IgD-negative memory B cell (primary cell): ENCODE results near the gene IRS1. TPM values are rescaled to one million over a fixed set of nuclear protein-coding genes. Genes with fewer than 3 reads are reported as not detected.
"Not testable (repeated sequence)": the region's sequence is repeated elsewhere in the genome, so short reads cannot be mapped to it uniquely, and the experiment has no call there.

ENCODE experiments used
- H3K27ac Mint-ChIP-seq, 3 donors: one replicate each; pipeline ENCODE4 v1.8.0; 2020 to 2022; ENCODE audit warnings: mild to moderate bottlenecking in 3 of 3, mixed read lengths in 3 of 3, moderate library complexity in 1 of 3
- H3K27me3 Mint-ChIP-seq: one replicate; pipeline ENCODE4 v1.8.0; 2021; ENCODE audit warnings: mixed read lengths
- H3K36me3 Mint-ChIP-seq: one replicate; pipeline ENCODE4 v1.8.0; 2020; ENCODE audit warnings: mild to moderate bottlenecking, mixed read lengths
- H3K4me1 Mint-ChIP-seq, 3 donors: one replicate each; pipeline ENCODE4 v1.8.0; 2020 to 2022; ENCODE audit warnings: mixed read lengths in 3 of 3, mild to moderate bottlenecking in 1 of 3
- H3K4me3 Mint-ChIP-seq, 4 donors: one replicate each; pipeline ENCODE4 v1.8.0; 2020 to 2022; ENCODE audit warnings: mild to moderate bottlenecking in 4 of 4, mixed read lengths in 4 of 4, moderate library complexity in 3 of 4
- H3K9me3 Mint-ChIP-seq, 3 donors: one replicate each; pipeline ENCODE4 v1.8.0; 2020 to 2021; ENCODE audit warnings: mixed read lengths in 3 of 3, mild to moderate bottlenecking in 1 of 3
- polyA plus RNA-seq: library from polyadenylated mRNA; unstranded; fragments of 300-500 nt; fragmentation: Illumina TruSeq; gene quantifications from one replicate; pipeline ENCODE4 v1.2.3, GENCODE V29; 2021

Gene IRS1, protein sequence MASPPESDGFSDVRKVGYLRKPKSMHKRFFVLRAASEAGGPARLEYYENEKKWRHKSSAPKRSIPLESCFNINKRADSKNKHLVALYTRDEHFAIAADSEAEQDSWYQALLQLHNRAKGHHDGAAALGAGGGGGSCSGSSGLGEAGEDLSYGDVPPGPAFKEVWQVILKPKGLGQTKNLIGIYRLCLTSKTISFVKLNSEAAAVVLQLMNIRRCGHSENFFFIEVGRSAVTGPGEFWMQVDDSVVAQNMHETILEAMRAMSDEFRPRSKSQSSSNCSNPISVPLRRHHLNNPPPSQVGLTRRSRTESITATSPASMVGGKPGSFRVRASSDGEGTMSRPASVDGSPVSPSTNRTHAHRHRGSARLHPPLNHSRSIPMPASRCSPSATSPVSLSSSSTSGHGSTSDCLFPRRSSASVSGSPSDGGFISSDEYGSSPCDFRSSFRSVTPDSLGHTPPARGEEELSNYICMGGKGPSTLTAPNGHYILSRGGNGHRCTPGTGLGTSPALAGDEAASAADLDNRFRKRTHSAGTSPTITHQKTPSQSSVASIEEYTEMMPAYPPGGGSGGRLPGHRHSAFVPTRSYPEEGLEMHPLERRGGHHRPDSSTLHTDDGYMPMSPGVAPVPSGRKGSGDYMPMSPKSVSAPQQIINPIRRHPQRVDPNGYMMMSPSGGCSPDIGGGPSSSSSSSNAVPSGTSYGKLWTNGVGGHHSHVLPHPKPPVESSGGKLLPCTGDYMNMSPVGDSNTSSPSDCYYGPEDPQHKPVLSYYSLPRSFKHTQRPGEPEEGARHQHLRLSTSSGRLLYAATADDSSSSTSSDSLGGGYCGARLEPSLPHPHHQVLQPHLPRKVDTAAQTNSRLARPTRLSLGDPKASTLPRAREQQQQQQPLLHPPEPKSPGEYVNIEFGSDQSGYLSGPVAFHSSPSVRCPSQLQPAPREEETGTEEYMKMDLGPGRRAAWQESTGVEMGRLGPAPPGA (N-terminal part only)
- polyA plus RNA-seq = 0.21 TPM

- peaks cover 15 to 18% (median 18%) of the 10 kb centered on the region in 3 donors for H3K4me1 Mint-ChIP-seq
- H3K27ac Mint-ChIP-seq = peak within 1 kb of the TSS; percentile 76 to 94 (median 90)
- H3K27me3 Mint-ChIP-seq = peaks cover under 1% of the 10 kb centered on the region
- no peaks in the 10 kb centered on the region for H3K36me3 Mint-ChIP-seq
- peak within 1 kb of the TSS; percentile 88 to 97 (median 96) for H3K4me3 Mint-ChIP-seq
- no peaks in the 10 kb centered on the region for H3K9me3 Mint-ChIP-seq
Measured at GRCh38 chr2:226799211-226799975, at the start of gene IRS1. TSS of gene IRS1 (minus strand) at chr2:226799820. CDS start at chr2:226798738, 1,082 bp downstream.

- Mint-ChIP-seq H3K9me3 (no peaks in the 10 kb centered on the region), H3K36me3 (peaks cover 4% of the 10 kb centered on the region), H3K27ac (no peak overlapping the region), H3K4me3 (no peak overlapping the region), H3K4me1 (peaks cover 11 to 20% (median 15%) of the 10 kb centered on the region in 3 donors), H3K27me3 (no peaks in the 10 kb centered on the region)
Measured at GRCh38 chr2:226849349-226849748, 49.7 kb upstream of the IRS1 start.

GRCh38 chr2:226847511-226847910, 47.9 kb upstream of the IRS1 start:
- Mint-ChIP-seq H3K4me3 (no peak overlapping the region), H3K4me1 (peaks cover 27 to 36% (median 32%) of the 10 kb centered on the region in 3 donors), H3K27ac (no peak overlapping the region)

GRCh38 chr2:226847090-226847489, 47.5 kb upstream of the IRS1 start:
- peaks cover 0 to under 1% (median 0%) of the 10 kb centered on the region in 3 donors for H3K9me3 Mint-ChIP-seq
- H3K4me3 Mint-ChIP-seq = peak overlapping the region in 1 of 4 donors; percentile 35
- peaks cover 32 to 39% (median 36%) of the 10 kb centered on the region in 3 donors for H3K4me1 Mint-ChIP-seq
- no peaks in the 10 kb centered on the region for H3K27me3 Mint-ChIP-seq
- peaks cover 4% of the 10 kb centered on the region for H3K36me3 Mint-ChIP-seq
- peak overlapping the region in 2 of 3 donors; percentile 3 to 85 for H3K27ac Mint-ChIP-seq

More at GRCh38 chr2:226847511-226847910, 47.9 kb upstream of the IRS1 start:
- Mint-ChIP-seq H3K9me3 (no peaks in the 10 kb centered on the region), H3K27me3 (no peaks in the 10 kb centered on the region), H3K36me3 (peaks cover 6% of the 10 kb centered on the region)

DNA sequence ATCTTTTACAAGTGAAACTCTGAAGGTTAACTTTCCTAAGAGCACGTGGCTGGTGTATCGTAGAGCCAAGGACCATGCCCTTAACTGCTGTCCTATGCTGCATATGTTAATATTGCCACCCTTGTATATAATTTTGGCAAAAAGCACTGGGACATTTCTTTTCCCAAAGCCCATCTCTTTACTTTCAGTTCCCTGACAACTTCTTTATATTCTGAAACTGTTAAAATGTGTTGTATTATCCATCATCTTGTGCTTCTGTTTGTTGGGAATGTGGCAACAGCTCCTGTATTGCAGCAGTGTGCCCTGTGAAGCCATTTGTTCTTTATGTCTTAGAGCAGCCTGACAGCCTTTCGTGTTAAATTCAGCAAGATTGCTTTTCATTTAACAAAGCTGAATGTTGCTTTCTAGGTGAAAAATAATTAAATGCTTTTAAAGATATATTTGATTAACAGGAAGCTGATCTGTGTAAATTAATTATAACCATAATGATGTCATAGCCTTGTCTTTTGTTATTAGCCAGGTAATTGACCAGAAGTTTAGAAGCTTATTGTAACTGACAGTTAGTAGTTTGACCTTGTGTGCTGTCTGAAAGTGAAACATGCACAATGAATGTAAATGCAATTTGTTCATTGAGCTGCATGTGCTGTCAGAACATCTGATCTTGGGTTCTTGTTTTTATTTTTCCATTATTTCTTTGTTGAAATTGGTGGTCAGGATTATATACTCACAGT, 45.9 kb upstream of the IRS1 start:
- H3K36me3 Mint-ChIP-seq = peaks cover 4% of the 10 kb centered on the region
- peaks cover 0 to 2% (median 0%) of the 10 kb centered on the region in 3 donors for H3K9me3 Mint-ChIP-seq

DNA sequence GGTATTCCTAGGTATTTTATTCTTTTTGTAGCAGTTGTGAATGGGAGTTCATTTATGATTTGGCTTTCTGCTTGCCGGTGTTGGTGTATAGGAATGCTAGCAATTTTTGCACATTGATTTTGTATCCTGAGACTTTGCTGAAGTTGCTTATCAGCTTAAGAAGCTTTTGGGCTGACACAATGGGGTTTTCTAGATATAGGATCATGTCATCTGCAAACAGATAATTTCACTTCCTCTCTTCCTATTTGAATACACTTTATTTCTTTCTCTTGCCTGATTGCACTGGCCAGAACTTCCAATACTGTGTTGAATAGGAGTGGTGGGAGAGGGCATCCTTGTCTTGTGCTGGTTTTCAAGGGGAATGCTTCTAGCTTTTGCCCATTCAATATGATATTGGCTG, 43.4 kb upstream of the IRS1 start:
- H3K27me3 Mint-ChIP-seq, H3K9me3 Mint-ChIP-seq, H3K36me3 Mint-ChIP-seq: not testable (repeated sequence)
- Mint-ChIP-seq H3K27ac (peak overlapping the region; percentile 71 to 95 (median 87)), H3K4me3 (peak overlapping the region; percentile 39 to 82 (median 66)), H3K4me1 (peaks cover 47 to 64% (median 55%) of the 10 kb centered on the region in 3 donors)

More for the DNA sequence above, 45.9 kb upstream of the IRS1 start:
- Mint-ChIP-seq H3K4me3 (no peak overlapping the region), H3K4me1 (peaks cover 34 to 43% (median 38%) of the 10 kb centered on the region in 3 donors), H3K27me3 (no peaks in the 10 kb centered on the region), H3K27ac (no peak overlapping the region)

DNA sequence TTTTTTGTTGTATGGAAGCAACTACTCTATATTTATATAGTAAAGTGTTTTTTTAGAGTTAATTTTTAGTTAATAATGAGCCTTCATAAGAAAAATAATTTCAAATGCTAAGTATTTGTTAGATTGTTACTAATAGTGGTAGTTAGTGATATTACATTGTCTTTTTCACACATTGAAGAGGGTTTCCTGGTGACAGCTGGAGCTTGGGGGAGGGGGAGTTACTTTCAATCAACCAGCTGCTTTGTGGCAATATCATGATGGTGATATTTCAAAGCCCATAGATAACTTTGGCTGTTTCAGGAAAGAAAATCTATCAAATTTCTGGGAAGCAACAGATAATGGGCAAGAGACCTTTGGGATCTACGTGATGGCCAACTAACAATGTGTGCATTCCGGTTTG, 40.3 kb upstream of the IRS1 start:
- peak overlapping the region; percentile 96 to 98 (median 98) for H3K27ac Mint-ChIP-seq
- H3K9me3 Mint-ChIP-seq = peaks cover 0 to 2% (median 0%) of the 10 kb centered on the region in 3 donors
- peak overlapping the region; percentile 82 to 97 (median 92) for H3K4me3 Mint-ChIP-seq
- H3K36me3 Mint-ChIP-seq = peaks cover 9% of the 10 kb centered on the region
- H3K4me1 Mint-ChIP-seq = peaks cover 50 to 65% (median 55%) of the 10 kb centered on the region in 3 donors
- H3K27me3 Mint-ChIP-seq = no peaks in the 10 kb centered on the region

DNA sequence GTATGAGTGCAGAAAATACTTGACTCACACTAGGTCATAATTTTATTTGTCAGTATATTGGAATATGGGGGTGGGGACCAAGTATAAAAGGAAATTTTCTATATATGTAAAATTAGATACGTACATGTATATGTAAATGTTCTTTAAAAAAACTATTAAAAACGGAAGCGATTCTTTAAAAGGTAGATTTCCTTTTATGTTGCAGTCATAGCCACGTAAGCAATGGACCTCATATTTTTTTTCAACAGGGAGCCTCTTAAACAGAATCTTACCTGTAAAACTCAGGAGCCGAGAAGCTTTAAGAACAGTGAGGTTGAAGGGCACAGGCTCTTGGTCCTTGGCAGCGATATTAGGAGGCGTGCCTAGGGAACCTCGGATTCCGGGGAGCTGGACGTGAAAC, 39.5 kb upstream of the IRS1 start:
- peak overlapping the region; percentile 82 to 97 (median 92) for H3K4me3 Mint-ChIP-seq
- no peaks in the 10 kb centered on the region for H3K27me3 Mint-ChIP-seq
- H3K27ac Mint-ChIP-seq = peak overlapping the region; percentile 96 to 98 (median 98)
- H3K36me3 Mint-ChIP-seq = peaks cover 9% of the 10 kb centered on the region
- H3K9me3 Mint-ChIP-seq = peaks cover 0 to 2% (median 0%) of the 10 kb centered on the region in 3 donors
- H3K4me1 Mint-ChIP-seq = peaks cover 53 to 63% (median 55%) of the 10 kb centered on the region in 3 donors

- H3K27me3 Mint-ChIP-seq = no peaks in the 10 kb centered on the region
- H3K4me3 Mint-ChIP-seq = peak overlapping the region in 3 of 4 donors; percentile 91 to 97 (median 94)
- H3K36me3 Mint-ChIP-seq = peaks cover 9% of the 10 kb centered on the region
- peaks cover 50 to 62% (median 54%) of the 10 kb centered on the region in 3 donors for H3K4me1 Mint-ChIP-seq
- H3K9me3 Mint-ChIP-seq = peaks cover 0 to 2% (median 0%) of the 10 kb centered on the region in 3 donors
- peak overlapping the region; percentile 96 to 98 (median 98) for H3K27ac Mint-ChIP-seq
Measured at GRCh38 chr2:226838722-226839121, 39.1 kb upstream of the IRS1 start.

DNA sequence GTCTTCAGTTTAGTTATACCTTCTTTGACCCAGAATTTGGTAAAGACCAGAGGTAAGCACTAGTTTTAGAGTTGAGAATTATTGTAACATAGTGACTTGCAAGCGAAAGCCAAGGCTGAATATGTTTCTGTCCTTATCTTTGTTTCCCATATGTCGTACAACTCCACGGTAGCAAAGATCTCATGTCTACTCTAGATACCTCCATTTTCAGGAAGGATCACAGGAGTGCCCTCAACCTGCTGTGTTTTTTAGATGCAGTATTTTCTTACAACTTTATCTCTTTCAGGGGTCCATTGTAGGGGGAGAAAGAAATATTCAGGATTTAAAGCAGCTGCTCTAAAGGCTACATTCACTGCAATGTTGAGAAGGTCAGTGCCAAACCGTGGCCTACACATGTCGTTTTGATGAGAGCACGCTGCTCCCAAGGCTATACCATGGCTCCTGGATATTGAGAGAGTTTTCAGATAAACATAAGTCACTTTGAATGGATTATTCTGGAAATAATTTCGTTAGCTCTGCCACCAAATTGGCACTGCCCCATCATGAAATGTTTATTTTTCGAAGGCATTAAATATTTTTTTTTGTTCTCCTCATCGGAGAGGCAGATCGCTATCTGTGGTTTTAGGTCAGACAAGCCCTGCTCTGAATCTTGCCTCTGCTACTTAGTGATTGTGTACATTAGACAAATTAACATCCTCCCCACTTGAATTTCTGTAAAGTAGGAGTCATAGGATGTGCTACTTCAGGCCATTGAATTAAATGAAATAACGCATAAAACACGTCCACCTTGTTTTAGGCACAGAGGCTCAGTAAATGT, 38.4 kb upstream of the IRS1 start:
- Mint-ChIP-seq H3K27me3 (no peaks in the 10 kb centered on the region), H3K27ac (peak overlapping the region; percentile 96 to 98 (median 98))

DNA sequence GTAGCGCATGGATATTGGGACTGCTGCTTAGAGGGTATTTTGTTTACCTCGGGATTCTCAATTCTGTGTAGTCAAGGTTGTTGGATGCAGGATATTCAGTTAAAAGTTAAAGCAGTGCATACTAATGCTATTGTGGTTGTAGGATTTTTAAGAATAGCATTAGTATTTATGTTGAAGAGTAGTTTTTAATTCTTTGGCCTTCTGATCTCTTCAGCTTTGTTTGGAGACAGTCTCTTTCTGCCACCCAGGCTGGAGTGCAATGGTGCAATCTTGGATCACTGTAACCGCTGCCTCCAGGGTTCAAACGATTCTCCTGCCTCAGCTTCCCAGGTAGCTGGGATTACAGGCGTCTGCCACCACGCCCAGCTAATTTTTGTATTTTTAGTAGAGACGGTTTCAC, 37.7 kb upstream of the IRS1 start:
- peaks cover 6% of the 10 kb centered on the region for H3K36me3 Mint-ChIP-seq
- H3K4me1 Mint-ChIP-seq = peaks cover 37 to 48% (median 41%) of the 10 kb centered on the region in 3 donors
- peaks cover 0 to 2% (median 0%) of the 10 kb centered on the region in 3 donors for H3K9me3 Mint-ChIP-seq

More for the DNA sequence above, 38.4 kb upstream of the IRS1 start:
- Mint-ChIP-seq H3K9me3 (peaks cover 0 to 2% (median 0%) of the 10 kb centered on the region in 3 donors), H3K4me1 (peaks cover 43 to 55% (median 46%) of the 10 kb centered on the region in 3 donors), H3K36me3 (peaks cover 8% of the 10 kb centered on the region), H3K4me3 (peak overlapping the region in 3 of 4 donors; percentile 45 to 97 (median 91))

GRCh38 chr2:226836548-226836885, 36.9 kb upstream of the IRS1 start:
- H3K27ac Mint-ChIP-seq = peak overlapping the region; percentile 96 to 98 (median 98)
- peak overlapping the region; percentile 91 to 98 (median 94) for H3K4me3 Mint-ChIP-seq
- no peaks in the 10 kb centered on the region for H3K27me3 Mint-ChIP-seq
- peaks cover 10% of the 10 kb centered on the region for H3K36me3 Mint-ChIP-seq
- H3K9me3 Mint-ChIP-seq = no peaks in the 10 kb centered on the region
- H3K4me1 Mint-ChIP-seq = peaks cover 35 to 41% (median 39%) of the 10 kb centered on the region in 3 donors

More for the DNA sequence above, 37.7 kb upstream of the IRS1 start:
- peak overlapping the region; percentile 91 to 98 (median 94) for H3K4me3 Mint-ChIP-seq
- H3K27ac Mint-ChIP-seq = peak overlapping the region; percentile 96 to 98 (median 98)
- H3K27me3 Mint-ChIP-seq = no peaks in the 10 kb centered on the region
